Stimulated activated CD8-positive, alpha-beta memory T cell treated with anti-CD3 and anti-CD28 coated beads, Interleukin-2, amount 100 ng/mL, for 48 hours (primary cell): ENCODE data around the gene SBK3.
"Not testable (repeated sequence)": the region's sequence is repeated elsewhere in the genome, so short reads cannot be mapped to it uniquely, and the experiment has no call there.

ENCODE experiments used
- DNase-seq, 2 donors: peaks; one replicate each; pipeline ENCODE4 v3.0.0-alpha.2; 2020; ENCODE audit warnings: low read depth in 2 of 2

SBK3 gene

DNA sequence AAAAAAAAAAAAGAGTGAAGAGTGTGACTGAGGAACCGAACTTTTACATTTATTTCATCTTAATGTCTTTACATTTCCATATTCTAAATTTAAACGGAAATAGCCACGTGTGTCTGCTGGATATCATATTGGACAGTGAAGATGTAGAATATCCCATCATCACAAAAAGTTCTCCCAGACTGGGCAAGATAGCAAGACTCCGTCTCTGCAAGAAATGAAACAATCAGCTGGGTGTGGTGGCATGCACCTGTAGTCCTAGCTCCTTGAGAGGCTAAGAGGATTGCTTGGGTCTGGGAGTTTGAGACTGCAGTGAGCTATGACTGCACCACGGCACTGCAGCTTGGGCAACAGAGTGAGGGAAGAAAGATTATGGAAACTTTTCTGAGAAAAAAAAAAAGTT lies 31.4 kb upstream of the SBK3 start:
- DNase-seq, result no peak

DNA sequence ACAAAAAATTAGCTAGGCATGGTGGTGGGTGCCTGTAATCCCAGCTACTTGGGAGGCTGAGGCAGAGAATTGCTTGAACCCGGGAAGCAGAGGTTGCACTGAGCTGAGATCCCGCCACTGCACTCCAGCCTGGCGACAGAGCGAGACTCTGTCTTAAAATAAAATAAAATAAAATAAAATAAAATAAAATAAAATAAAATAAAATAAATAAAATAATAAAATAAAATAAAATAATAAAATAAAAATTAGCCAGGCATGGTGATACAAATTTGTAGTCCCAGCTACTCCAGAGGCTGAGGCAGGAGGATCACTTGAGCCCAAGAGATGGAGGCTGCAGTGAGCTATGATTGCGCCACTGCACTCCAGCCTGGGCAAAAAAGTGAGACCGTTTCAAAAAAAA lies 28.6 kb upstream of the SBK3 start:
- not testable (repeated sequence) for DNase-seq

DNA sequence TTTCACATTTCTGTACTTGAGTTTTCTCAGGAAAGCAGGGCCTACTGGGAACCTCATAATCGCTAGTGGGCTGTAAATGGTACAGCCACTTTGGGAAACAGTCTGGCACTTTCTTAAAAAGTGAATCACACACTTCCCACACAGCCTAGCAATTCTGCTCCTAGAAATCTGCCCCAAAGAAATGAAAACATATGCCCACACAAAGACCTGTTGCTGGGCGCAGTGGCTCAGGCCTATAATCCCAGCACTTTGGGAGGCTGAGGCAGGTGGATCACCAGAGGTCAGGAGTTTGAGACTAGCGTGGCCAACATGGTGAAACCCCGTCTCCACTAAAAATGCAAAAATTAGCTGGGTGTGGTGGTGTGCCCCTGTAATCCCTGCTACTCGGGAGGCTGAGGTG lies 24.1 kb upstream of the SBK3 start:
- not testable (repeated sequence) for DNase-seq

DNA sequence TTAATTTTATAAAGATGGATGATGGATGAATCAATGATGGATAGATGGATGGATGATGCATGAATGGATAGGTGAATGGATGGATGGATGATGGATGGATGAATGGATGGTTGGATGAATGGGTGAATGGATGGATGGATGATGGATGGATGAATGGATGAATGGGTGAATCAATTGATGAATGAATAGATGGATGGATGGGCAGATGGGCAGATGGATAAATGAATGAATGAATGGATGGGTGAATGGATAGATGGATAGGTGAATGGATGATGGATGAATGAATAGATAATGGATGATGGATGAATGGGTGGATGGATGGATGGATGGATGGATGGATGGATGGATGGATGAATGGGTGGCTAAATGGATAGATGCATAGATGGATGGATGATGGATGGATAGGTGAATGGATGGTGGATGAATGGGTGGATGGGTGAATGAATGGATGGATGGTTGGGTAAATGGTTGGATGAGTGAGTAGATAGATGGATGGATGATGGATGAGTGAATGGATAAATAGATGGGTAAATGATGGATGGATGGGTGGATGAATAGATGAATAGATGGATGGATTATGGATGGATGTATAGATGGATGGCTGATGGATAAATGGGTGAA lies 22.5 kb upstream of the SBK3 start:
- no peak for DNase-seq

DNA sequence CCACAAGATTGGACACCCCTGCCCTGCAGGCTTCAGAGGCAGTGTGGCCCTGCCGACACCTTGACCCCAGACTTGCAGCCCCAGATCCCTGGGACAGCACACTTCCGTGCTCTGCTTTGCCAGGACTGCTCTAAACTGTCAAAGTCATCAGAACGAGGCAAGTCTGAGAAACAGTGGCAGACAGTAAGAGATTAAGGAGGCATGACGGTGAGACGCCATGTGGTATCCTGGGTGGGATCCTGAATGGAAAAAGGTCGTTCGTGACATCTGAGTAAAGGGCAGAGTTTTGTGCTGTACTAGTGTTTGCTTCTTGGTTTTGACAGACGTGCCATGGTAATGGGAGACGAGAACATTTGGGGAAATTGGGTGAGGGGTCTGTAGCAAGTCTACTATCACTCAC lies 21.5 kb upstream of the SBK3 start:
- DNase-seq, result no peak

DNA sequence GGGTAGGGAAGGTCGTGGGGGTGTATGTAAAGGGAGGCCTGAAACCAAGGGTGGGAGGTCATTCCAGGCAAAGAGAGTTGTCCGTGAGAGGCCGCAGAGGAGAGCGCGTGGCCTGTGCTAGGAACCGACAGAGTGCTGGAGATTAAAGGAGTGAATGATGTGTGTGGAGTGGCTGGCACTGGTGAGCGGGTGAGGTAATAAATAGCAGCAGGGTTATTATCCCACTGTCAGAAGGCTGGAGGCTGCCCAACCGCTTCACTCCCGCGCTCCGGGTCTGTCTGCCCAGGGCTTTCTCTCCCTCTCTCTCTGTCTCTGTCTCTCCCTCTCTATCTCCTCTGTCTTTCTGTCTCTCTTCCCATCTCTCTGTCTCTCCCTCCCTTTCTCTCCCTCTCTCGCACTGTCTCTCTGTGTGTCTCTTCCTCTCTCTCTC lies 17.9 kb upstream of the SBK3 start:
- DNase-seq, result no peak

DNA sequence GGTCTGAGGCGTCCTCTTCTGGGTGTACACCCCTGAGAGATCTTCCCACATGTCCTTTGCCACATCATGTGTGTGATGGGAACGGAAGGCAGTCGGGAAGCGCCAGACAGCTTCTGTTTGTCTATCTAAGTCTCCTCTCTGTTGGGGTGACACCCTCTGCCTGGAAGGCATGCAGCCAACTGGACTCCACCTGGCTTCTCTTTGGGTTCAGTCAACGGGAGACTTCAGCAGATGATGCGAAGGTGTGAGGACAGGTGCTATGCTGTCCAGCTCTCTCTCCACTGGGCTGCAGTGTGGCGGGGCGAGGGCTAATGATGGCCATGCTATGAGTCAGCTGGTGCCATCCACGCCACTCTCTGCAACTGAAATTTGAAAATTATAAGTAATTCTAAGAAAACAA lies 14.3 kb upstream of the SBK3 start:
- DNase-seq, result no peak

DNA sequence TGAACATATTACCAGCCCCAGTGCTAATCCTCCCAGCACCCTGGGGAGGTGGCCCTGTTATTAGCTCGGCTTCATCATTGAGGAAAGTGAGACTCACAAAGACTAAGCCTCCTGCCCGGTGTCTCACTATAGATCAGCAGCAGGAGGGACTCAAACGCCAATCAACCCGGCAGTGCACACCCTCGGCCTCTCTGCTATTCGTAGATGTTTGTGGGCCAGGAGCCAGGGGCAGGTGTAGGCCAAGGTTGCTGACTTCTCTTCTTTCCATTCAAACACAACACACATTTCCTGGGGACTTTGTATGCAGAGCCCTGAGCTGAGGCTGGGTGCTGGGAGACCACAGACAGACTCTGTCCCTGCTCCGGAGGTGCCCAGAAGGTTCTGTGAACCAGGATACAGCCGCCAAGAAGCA lies 9.4 kb upstream of the SBK3 start:
- DNase-seq, result no peak

DNA sequence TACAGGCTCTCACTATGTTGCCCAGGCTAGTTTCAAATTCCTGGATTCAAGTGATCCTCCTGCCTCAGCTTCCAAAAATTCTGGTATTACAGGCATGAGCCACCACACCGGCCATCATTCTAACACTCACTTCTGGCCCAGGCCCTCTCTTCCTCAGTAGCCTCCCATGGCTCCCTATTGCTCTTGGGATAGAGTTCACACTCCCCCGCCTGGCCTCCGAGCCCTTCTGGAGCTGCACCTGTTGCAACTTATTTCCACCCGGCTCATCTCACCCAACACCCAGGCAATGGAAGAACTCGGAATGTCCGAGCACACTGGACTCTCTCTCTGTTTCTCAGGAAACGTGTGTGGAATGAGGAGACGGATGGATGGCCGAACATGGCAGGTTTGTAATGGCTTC lies 9.0 kb upstream of the SBK3 start:
- DNase-seq, result no peak

DNA sequence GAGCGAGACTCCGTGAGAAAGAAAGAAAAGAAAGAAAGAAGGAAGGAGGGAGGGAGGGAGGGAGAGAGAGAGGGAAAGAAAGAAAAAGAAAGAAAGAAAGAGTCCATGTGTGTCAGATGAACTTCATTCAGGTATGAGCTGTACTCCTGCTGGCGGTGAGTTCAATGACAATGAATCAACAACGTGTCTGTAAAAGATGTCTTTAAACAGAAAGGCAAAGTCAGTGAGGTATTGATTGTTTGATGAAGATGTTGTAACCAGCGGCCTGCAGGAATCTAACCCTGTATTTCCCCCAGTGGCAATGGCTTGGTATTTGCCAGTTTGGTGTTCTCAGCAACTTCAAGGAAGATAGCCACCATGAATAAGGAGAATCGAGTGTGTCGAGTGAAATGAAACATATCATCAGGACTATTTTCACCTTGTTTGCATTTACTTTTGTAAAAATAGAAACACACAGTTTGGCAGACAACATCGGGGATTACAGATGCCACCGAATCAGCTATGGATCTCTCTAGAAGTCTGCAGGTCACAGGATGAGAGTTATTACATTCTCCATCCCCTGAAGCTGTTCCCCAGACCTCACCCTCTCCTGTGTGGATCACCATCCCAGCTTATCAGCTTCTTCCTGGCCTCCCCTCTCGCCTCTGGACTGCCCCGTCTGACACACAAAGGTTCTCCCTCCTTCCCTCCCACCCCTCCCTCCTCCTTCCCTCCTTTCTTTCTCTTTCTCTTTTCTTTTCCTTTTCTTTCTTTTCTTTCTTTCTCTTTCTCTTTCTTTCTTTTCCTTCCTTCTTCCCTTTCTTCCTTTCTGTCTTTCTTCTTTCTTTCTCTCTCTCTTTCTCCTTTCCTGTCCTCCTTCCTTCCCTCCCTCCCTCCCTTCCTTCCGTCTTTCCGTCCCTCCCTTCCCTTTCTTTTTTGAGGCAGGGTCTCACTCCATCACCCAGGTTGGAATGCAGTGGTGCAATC lies 8.2 kb upstream of the SBK3 start:
- DNase-seq, result no peak

DNA sequence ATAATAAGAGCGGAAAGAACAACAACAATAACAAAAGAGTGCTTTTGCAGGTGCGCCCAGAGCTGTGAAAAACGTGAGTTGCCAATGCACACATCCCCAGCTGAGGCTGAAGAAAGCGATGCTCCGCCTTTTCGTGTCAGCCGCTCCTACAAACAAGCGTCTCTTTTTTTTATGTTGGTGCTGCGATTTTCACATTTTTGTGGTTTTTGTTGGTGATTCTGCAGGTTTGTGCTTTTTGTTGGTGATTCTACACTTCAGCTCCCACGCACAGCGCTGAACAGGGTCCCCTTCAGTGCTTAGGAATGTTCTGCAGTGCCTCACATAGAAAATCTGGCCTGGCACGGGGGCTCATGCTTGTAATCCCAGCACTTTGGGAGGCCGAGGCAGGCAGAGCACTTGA lies 7.3 kb upstream of the SBK3 start:
- no peak for DNase-seq

DNA sequence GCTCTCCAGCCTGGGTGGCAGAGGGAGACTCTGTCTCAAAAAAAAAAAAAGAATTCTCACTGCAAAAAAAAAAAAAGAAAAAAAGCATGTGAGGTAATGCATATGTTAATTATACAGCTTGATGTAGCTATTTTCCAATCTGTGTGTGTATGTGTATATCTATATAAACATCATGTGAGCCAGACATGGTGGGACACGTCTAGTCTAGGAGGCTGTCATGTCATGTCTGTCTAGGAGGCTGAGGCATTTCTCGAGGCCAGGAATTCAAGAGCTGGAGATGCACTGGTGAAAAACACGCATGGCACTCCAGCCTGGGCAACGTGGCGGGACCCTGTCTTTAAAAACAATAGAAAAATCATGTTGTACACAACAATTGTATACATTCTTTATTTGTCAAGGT lies 6.9 kb upstream of the SBK3 start:
- no peak for DNase-seq

DNA sequence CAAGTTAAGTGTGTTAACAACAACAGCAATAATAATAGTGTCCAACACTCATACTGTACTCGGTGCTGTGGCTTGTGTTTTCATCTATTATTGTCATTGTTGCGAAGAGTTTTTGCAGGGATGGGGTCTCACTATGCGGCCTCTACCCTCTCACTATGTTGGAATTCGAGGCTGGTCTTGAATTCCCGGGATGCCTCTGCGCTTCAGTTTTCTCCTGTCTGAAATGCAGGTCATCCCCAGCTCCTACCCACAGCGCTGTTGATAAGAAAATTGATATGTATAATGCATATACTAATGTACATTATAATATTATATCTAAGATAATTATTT lies 4.9 kb upstream of the SBK3 start:
- no peak for DNase-seq

DNA sequence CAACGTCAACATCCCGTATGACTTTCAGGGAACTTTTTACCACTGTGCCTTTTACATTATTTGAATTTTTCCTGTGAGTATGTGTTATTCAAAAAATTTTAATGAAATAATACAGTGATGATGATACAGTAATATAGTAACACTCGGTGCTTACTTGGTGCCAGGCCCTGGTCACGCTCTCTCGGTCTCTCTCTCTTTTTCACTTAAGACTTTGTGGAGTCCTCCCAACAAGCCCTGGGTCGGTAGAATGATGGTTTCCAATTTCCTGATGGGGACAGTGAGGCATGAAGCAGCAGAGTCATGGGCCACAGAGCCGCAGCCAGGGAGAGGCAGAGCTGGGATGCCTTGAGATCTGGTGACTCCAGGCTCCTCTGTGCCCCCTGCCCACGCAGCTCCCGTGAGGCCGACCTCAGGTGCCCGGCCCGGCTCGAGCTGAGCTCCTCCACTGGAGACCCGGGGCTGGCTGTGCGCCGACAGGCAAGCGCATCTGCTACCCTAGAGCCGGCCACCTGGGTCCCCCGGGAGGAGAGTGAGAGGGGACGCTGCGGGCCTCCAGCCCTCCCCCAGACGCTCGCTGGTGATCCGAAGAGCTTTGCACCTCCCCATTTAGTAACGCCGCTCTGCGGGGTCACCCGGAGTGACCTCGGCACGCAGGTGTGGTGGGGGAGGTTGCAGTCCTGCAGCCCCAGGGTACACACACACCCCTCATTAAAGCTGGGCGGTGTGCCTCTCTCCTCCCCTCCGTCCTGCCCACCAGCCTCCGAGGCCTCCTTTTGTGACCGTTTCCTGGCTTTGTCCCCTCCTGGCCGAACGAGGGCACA lies 4.4 kb upstream of the SBK3 start:
- no peak for DNase-seq

DNA sequence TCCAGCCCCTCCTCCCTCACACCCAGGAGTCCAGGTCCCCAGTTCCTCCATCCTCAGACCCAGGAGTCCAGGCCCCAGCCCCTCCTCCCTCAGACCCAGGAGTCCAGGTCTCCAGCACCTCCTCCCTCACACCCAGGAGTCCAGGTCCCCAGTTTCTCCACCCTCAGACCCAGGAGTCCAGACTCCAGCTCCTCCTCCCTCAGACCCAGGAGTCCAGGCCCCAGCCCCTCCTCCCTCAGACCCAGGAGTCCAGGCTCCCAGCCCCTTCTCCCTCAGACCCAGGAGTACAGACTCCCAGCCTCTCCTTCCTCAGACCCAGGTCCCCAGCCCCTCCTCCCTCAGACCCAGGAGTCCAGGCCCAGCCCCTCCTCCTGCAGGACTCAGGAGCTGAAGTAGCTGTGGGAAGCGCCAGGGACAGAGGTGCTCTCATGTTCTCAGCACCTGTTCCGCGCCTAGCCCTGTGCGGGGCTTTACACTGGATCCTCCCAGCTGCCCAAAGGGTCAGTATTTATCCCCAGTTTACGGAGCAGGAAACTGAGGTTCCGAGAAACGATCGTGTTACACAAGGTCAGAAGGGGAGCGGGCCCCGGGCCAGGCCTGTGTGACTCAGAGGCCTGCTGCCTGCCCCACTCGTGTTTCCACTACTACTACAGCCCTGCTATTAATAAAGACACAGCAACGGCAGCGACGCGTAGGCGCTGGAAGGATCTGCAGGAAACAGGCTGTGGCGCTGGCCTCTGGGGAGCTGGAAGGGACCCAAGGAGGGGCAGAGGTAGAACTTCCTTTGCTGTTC lies 1.7 kb upstream of the SBK3 start:
- no peak for DNase-seq

DNA sequence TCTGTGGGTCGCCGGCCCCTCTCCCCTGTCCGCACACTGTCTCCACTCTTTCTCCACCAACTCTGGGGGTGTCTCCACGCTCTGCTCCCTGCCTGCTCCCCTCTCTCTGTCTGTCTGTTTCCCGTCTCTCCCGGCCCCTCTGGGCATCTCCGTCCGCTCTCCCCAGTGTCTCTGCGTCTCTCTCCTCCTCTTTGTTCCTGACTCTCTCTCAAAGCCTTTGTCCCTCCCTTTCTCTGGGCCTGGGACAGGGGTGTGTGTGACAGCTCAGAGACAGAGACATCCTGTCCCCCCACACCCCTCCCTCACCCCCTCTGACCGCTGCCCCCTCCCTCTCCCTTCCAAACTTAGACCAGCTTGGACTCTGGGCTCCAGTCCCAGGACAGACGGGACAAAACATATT lies 668 bp upstream of the SBK3 start:
- no peak for DNase-seq

DNA sequence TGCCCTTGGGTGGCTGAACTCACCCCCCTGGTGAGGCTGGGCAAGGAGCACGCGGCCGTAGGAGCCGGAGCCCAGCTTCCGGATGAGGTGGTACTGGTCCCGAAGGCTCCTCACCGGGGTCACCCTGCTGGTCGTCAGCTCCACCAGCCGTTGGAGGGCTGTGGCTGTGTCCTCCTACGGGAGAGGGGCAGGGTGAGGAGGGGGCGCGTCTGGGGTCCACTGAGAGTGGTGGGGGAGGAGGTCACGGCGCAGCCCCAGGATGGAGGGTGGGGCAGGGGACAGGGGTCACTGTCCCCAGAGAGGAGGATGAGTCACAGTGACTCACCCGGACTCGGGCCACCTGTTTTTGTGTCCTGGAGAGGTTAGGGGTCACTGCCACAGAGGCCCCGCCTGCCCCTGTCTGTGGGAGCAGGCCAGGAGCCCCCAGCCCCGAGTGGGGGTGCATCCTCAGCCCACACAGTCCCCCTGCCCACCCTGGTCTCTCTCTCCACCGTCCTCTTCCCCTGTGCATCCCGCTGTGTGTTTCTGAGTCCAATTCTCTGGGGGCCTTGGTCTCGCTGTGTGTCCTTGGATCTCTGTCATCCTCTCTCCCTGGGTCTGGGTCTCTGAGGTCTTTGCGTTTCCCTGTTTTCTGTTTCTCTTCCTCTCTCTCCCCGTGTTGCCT lies 435 bp downstream of the SBK3 start:
- DNase-seq, result no peak

DNA sequence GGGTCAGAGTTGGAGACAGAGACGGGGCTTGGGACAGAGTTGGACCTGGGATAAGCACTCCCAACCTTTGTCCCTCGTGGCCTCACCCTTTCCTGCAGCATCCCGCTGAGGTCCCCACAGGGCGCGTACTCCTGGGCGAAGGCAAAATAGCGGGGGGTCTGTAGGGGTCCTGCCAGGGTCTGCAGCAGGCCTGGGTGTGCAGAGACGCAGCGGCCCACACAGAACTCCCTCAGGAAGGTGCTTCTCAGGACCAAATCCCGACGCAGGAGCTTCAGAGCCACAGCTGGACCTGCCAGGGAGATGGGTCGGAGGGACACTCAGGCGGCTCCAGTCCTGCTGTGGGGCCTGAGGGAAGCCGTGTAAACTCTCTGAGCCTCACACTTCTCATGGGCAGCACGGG lies 1.3 kb downstream of the SBK3 start:
- no peak for DNase-seq

DNA sequence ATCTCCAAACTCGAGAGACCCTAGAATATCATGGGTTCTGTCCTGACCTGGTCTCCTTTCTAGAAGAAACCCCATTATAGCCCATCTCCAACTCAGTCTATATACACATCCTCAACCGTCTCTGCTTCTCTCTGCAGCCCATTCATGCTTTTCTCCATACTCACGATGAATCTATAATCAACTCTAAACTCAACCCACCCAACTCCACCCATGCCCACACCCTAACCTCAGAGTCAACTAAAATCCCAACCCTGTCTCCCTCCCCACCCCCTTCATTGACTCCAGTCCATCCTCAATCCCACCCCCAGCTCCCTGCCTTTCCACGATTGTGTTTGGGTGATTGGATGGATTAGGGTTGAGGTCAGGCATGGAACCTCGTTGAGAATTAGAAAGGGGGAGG lies 1.8 kb downstream of the SBK3 start:
- DNase-seq, result no peak

DNA sequence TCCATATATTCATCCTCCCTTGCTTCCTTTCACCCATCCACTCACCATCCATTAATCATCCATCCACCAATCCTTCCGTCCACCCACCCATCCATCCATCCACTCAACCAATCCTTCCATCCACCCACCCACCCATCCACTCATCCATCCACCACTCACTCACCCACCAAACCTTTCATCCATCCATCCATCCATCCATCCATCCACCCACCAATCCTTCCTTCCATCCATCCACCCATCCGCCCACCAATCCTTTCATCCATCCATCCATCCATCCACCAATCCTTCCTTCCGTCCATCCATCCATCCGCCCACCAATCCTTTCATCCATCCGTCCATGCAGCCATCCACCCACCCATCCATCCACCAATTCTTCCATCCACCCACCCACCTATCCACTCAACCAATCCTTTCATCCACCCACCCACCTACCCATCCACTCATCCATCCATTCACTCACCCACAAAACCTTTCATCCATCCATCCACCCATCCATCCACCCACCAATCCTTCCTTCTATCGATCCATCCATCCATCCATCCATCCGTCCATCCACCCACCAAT lies 3.0 kb downstream of the SBK3 start:
- no peak for DNase-seq

DNA sequence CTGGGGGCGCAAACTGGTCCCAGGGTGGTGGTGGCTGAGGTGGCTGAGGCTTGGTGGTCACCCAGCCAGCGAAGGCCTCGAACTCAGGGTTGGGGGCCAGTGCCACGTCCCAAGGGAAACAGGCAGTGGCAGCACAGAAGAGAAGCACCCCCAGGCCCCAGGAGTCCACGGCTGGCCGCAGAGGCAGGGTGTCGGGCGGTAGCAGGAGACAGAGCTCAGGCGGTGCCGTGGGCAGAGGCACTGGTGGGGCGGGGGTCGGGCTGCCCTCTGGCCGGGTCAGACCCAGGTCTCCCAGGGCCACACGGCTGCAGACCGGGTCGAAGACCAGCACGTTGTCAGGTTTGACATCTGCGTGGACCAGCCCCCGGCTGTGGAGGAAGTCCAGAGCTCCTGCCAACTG lies 4.3 kb downstream of the SBK3 start:
- no peak for DNase-seq
